Measurements from ENCODE around the gene SECISBP2L.
"Not testable (repeated sequence)": the region's sequence is repeated elsewhere in the genome, so short reads cannot be mapped to it uniquely, and the experiment has no call there.

The SECISBP2L gene

GRCh38 chr15:48992545-48992944 is 53.7 kb downstream of the SECISBP2L start:
- no peak for DNase-seq

GRCh38 chr15:48992096-48992495 is 54.1 kb downstream of the SECISBP2L start:
- no peak for DNase-seq

- DNase-seq = no peak
These were observed 57.1 kb downstream of the SECISBP2L start for GRCh38 chr15:48989170-48989569.

- DNase-seq = no peak
These were observed 59.1 kb downstream of the SECISBP2L start for GRCh38 chr15:48987142-48987541.

GRCh38 chr15:48986240-48986639 is 60.0 kb downstream of the SECISBP2L start:
- DNase-seq = no peak

- no peak for DNase-seq
These were observed 60.7 kb downstream of the SECISBP2L start for GRCh38 chr15:48985516-48985915.

- DNase-seq = no peak
These were observed 61.4 kb downstream of the SECISBP2L start for GRCh38 chr15:48984811-48985352.

GRCh38 chr15:48984021-48984710 is 62.1 kb downstream of the SECISBP2L start:
- no peak for DNase-seq

GRCh38 chr15:48983300-48983699 is 62.9 kb downstream of the SECISBP2L start:
- no peak for DNase-seq

- no peak for DNase-seq
These were observed 64.3 kb downstream of the SECISBP2L start for GRCh38 chr15:48981941-48982340.

- no peak for DNase-seq
These were observed 67.6 kb downstream of the SECISBP2L start for GRCh38 chr15:48978638-48979037.

- no peak for DNase-seq
These were observed 69.7 kb downstream of the SECISBP2L start for GRCh38 chr15:48976444-48977088.

GRCh38 chr15:48975472-48976419 is 70.5 kb downstream of the SECISBP2L start:
- peak; percentile 90 for DNase-seq

GRCh38 chr15:48974882-48975281 is 71.4 kb downstream of the SECISBP2L start:
- no peak for DNase-seq

- no peak for DNase-seq
These were observed 73.3 kb downstream of the SECISBP2L start for GRCh38 chr15:48972750-48973503.

- DNase-seq = not testable (repeated sequence)
These were observed 75.3 kb downstream of the SECISBP2L start for GRCh38 chr15:48970926-48971325.

GRCh38 chr15:48968066-48968465 is 78.2 kb downstream of the SECISBP2L start:
- DNase-seq = no peak

GRCh38 chr15:48967336-48967735 is 78.9 kb downstream of the SECISBP2L start:
- no peak for DNase-seq

- DNase-seq = no peak
These were observed 79.5 kb downstream of the SECISBP2L start for GRCh38 chr15:48966595-48967301.

- no peak for DNase-seq
These were observed 80.3 kb downstream of the SECISBP2L start for GRCh38 chr15:48965972-48966371.

GRCh38 chr15:48964898-48965297 is 81.3 kb downstream of the SECISBP2L start:
- no peak for DNase-seq

All from right forelimb (tissue), 1 donor.